ENCODE measurements around the gene VDAC1. TPM values are rescaled to one million over a fixed set of nuclear protein-coding genes. Genes with fewer than 3 reads are reported as not detected.
A peak's percentile ranks its signal among the peaks of the same experiment; 100 is the strongest.

VDAC1 gene
- total and polyA plus RNA-seq, 9 donors = 41.1 to 171 (median 89.9) TPM

DNA sequence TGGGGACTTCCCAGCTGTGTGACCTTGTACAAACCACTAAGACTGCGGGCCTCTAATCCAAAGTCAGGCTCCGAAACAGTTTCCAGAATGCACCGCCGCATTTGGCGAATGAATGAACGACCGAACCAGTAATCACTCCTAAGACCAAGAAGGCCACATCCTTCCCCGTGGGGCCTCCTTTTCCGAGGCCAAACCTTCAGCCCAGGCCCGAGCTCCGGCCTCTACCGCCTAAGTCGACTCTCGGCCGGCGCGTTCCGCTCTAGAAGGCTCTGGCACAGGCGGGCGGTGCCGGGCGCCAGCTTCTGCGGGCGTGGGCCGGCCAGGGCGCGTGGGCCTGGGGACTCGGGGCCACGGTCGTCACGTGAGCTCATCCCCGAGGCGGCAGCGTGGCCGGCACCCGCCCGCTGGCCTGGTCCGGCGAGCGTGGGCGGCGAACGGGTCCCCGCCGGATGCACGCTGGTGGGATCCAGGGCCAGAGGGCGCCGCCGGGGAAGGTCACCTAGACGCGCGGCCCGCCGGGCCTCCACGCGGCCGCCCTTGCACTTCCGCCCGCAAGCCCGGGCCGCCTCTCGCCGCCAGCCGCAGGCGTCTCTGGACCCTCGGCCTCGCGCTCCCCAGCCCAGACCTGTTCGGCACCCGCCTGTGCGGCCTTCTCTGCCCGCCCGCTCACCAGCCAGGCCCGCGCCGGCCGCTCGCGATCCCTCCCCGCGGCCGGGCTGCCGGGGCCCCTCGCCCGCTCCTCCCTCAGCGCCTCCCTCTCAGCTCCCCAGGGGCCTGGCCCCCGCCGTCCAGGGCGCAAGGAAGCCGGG, 754 bp downstream of the VDAC1 start:
- Histone ChIP-seq H3K27me3 (no peaks in the 10 kb centered on the region), H3K9me3 (no peaks in the 10 kb centered on the region), H3K27ac (peak overlapping the region; percentile 99 to 100), H3K4me3 (peak overlapping the region; percentile 69), H3K4me1 (ENCODE audit: insufficient read depth) (peaks cover 16% of the 10 kb centered on the region), H3K36me3 (no peaks in the 10 kb centered on the region)
- WGBS, 3 donors = 0 to 1% (median 1%) methylated on average over 25 to 90 of the region's 90 CpGs
- no peak for TF ChIP-seq POLR2A (IDR thresholded peaks at IDR 0.05)
- peak; percentile 55 to 80 (median 66) for DNase-seq
- intact Hi-C loops (cut with DNase I) = loop anchor here in 1 of 4 donors (2.0 kb wide), 1 partner anchor 35 kb away; the partner anchor contains the start of gene C5orf15

DNA sequence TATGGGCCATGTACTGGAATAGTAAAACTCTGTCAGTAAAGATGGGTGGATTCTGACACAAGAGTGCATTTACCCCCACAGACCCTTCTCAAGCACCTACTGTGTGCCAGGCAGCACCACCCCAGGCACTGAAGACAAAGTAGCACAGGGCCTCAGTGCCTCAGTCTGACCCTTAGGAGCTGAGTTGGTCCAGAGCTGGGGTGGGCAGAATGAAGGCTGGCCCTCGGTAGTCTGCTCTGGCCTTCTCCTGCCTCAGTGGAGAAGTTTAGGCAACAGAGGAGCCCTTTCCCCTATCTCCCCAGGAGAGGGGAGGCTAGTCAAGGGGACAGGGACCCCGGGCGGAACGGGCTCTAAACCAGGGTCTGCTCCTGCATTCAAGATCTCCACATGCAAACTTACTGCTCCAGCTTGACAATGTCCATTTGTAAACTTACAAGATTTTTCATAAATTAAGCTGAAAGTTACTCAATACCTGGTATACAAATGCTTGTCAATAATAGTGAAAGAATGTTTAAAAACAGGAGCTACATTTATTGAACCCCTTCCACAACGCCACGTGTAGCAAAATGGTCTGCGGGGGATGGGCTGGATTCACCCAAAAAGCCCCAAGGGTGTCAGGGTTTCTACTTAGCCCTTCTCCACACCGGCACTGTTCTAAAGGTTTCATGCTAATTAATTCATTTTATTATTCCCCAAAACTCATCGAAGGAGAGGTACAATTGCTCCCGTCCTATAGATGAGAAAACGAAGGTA, 1.5 kb downstream of the VDAC1 start:
- Histone ChIP-seq H3K36me3 (no peaks in the 10 kb centered on the region), H3K27ac (peak overlapping the region; percentile 99 to 100), H3K27me3 (no peaks in the 10 kb centered on the region), H3K9me3 (no peaks in the 10 kb centered on the region), H3K4me3 (peak overlapping the region; percentile 69), H3K4me1 (ENCODE audit: insufficient read depth) (peaks cover 16% of the 10 kb centered on the region)
- WGBS, 3 donors = 9 to 19% (median 12%) methylated on average over 11 of the region's 11 CpGs
- DNase-seq = peak in 1 of 5 donors; percentile 25
- TF ChIP-seq EP300 (IDR thresholded peaks at IDR 0.05) (no peak), POLR2A (IDR thresholded peaks at IDR 0.05) (no peak)
- TF ChIP-seq, protein P1, sequence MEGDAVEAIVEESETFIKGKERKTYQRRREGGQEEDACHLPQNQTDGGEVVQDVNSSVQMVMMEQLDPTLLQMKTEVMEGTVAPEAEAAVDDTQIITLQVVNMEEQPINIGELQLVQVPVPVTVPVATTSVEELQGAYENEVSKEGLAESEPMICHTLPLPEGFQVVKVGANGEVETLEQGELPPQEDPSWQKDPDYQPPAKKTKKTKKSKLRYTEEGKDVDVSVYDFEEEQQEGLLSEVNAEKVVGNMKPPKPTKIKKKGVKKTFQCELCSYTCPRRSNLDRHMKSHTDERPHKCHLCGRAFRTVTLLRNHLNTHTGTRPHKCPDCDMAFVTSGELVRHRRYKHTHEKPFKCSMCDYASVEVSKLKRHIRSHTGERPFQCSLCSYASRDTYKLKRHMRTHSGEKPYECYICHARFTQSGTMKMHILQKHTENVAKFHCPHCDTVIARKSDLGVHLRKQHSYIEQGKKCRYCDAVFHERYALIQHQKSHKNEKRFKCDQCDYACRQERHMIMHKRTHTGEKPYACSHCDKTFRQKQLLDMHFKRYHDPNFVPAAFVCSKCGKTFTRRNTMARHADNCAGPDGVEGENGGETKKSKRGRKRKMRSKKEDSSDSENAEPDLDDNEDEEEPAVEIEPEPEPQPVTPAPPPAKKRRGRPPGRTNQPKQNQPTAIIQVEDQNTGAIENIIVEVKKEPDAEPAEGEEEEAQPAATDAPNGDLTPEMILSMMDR (IDR thresholded peaks at IDR 0.05) = no peak
- intact Hi-C loops (cut with DNase I) = no loop called here

DNA sequence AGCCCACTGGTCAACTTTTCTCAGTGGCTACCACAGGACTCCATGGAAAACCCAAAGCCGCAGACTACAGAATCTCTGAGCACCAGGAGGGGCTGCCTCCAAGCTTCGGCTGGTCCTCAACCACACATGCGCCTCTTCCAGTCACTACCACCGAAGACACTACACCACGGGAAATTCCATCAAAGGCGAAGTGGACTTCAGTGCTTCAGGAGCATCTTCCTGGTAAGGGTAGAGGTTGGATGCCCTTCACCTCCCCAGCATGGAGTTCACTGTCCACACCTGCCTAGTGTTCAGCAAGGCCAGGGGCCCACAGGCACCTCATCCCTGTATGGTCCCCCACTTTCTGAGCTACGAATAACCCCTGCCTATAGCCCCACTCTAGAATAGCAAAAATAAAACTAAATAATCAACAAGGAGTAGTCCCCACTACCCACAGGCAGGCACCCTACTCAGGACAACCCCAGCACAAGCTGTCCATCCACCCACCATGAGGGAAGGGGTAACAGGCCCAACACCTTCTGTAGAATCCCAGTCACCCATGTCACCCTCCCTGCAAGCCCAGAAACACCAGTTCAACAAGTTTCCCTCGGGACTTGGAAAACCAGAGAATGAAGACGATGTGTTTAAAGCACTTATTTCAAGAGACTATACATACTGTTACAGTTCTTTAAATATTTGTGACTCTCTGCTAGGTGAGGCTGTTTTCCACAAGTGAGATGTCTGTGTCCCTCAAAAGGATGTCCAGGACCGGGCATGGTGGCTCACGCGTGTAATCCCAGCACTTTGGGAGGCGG, 2.6 kb downstream of the VDAC1 start:
- 90 to 92% (median 91%) methylated on average over 13 of the region's 13 CpGs for WGBS, 3 donors
- H3K4me3 ChIP-seq = no peak overlapping the region
- no peaks in the 10 kb centered on the region for H3K36me3 ChIP-seq
- intact Hi-C loops (cut with DNase I) = no loop called here
- H3K27me3 ChIP-seq = no peaks in the 10 kb centered on the region
- H3K27ac ChIP-seq = no peak overlapping the region
- TF ChIP-seq, protein P1 (IDR thresholded peaks at IDR 0.05) = no peak
- TF ChIP-seq POLR2A (IDR thresholded peaks at IDR 0.05) = no peak
- TF ChIP-seq EP300 (IDR thresholded peaks at IDR 0.05) = no peak
- H3K9me3 ChIP-seq = no peaks in the 10 kb centered on the region
- peaks cover 16% of the 10 kb centered on the region for H3K4me1 ChIP-seq (ENCODE audit: insufficient read depth)
- no peak for DNase-seq

DNA sequence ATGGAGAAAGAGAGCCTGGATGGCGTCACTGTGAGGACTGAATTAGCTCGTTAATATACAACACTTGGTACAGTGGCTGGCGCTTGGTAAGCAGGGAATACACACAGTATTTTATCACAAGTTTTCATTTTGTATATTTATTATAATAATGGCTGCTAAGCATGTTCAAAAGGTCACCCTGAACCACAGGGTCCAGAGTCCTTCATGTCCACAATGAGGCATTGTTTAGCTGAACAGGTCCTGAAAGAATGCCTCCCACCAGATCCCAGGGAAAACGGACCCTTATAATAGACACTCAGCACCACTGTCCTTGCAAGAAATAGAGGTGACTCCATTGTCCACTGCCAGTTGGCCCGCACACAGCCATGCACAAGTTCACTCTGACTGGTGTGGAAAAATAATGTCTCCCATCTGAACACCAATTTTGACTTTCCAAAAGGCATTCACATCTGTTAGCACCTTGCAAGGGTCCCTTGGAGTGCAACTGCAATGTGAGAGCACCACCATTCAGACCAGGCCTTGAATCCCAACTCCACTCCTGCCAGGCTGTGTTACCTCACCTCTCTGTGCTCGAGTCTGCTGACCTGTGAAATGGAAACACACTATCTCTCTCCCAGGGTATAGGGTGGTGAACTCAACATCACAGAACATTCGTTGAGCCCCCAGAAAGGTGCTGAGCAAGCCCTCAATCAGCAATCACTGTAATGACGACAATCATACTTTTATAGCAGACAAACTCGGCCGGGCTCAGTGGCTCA, 3.9 kb downstream of the VDAC1 start:
- WGBS, 3 donors = 85 to 93% (median 86%) methylated on average over 10 of the region's 10 CpGs

More for the DNA sequence above, 3.9 kb downstream of the VDAC1 start:
- intact Hi-C loops (cut with DNase I) = no loop called here
- H3K27ac ChIP-seq = no peak overlapping the region
- H3K27me3 ChIP-seq = no peaks in the 10 kb centered on the region
- no peaks in the 10 kb centered on the region for H3K9me3 ChIP-seq
- peaks cover 20% of the 10 kb centered on the region for H3K4me1 ChIP-seq (ENCODE audit: insufficient read depth)
- no peaks in the 10 kb centered on the region for H3K36me3 ChIP-seq
- TF ChIP-seq, protein P1 (IDR thresholded peaks at IDR 0.05) = no peak
- TF ChIP-seq EP300 (IDR thresholded peaks at IDR 0.05) (no peak), POLR2A (IDR thresholded peaks at IDR 0.05) (no peak)
- H3K4me3 ChIP-seq = no peak overlapping the region
- no peak for DNase-seq
